ENCODE data around the gene USP3. TPM values are rescaled to one million over a fixed set of nuclear protein-coding genes. Genes with fewer than 3 reads are reported as not detected.

Gene USP3
- total RNA-seq, 1 donor from 2014 or later, result 39.5 TPM

DNA sequence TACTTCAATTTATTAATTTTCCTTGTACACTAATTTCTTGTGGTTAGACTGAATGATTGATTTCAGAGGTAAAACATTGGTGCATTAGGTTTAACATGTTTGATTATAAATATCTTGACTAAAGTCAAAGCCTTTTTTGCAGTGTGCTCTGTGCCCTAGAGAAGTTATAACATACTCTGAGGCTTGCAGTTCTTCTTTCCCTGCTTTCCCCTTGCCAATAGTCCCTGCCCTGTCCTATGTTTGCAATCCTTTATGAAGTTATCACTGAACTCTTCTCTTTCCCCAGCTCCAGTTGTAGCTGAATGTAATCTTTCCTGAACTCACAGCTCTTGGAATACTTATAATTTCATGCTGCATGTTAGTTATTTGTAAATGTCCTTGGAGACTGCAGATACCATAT lies 35.6 kb downstream of the USP3 start:
- Histone ChIP-seq H3K36me3 (peaks cover 0 to 12% of the 10 kb centered on the region in 2 donors), H3K27me3 (no peaks in the 10 kb centered on the region), H3K27ac (no peak overlapping the region), H3K9me3 (no peaks in the 10 kb centered on the region), H3K4me1 (no peaks in the 10 kb centered on the region), H3K4me3 (no peak overlapping the region)
- DNase-seq (ENCODE audit: extremely low spot score in 2 of 2), result no peak
- TF ChIP-seq, protein P1, sequence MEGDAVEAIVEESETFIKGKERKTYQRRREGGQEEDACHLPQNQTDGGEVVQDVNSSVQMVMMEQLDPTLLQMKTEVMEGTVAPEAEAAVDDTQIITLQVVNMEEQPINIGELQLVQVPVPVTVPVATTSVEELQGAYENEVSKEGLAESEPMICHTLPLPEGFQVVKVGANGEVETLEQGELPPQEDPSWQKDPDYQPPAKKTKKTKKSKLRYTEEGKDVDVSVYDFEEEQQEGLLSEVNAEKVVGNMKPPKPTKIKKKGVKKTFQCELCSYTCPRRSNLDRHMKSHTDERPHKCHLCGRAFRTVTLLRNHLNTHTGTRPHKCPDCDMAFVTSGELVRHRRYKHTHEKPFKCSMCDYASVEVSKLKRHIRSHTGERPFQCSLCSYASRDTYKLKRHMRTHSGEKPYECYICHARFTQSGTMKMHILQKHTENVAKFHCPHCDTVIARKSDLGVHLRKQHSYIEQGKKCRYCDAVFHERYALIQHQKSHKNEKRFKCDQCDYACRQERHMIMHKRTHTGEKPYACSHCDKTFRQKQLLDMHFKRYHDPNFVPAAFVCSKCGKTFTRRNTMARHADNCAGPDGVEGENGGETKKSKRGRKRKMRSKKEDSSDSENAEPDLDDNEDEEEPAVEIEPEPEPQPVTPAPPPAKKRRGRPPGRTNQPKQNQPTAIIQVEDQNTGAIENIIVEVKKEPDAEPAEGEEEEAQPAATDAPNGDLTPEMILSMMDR (IDR thresholded peaks at IDR 0.05), result no peak
- no peak for TF ChIP-seq POLR2A (IDR thresholded peaks at IDR 0.05)
- TF ChIP-seq POLR2AphosphoS5 (IDR thresholded peaks at IDR 0.05; ENCODE audit: insufficient read depth in 1 of 2, low read depth in 1 of 2), result no peak
- intact Hi-C loops (cut with DNase I), result no loop called here

DNA sequence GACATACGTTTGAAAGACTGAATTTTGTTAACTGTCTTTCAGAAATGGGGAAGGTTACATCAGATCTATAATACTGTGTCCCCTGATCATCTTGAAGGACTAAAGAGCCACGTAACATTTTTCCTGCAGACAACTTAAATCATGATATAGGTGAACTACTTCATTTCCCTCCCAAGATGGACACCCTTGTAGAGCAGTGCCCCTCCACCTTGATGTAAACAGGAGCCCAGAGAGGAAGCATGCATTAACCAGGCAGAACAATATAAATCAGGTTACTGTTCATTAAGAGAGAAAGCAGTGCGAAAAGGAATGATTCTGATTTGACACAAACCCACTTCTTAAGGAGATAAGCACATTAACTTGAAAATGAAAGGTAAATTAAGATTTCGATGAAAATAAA lies 36.1 kb downstream of the USP3 start:
- Histone ChIP-seq H3K9me3 (no peaks in the 10 kb centered on the region), H3K27me3 (no peaks in the 10 kb centered on the region), H3K27ac (no peak overlapping the region), H3K4me1 (no peaks in the 10 kb centered on the region), H3K4me3 (no peak overlapping the region), H3K36me3 (peaks cover 0 to 12% of the 10 kb centered on the region in 2 donors)
- no peak for DNase-seq (ENCODE audit: extremely low spot score in 2 of 2)
- TF ChIP-seq, protein P1 (IDR thresholded peaks at IDR 0.05), result no peak
- TF ChIP-seq POLR2A (IDR thresholded peaks at IDR 0.05) (no peak), POLR2AphosphoS5 (IDR thresholded peaks at IDR 0.05; ENCODE audit: insufficient read depth in 1 of 2, low read depth in 1 of 2) (no peak)
- intact Hi-C loops (cut with DNase I), result no loop called here

DNA sequence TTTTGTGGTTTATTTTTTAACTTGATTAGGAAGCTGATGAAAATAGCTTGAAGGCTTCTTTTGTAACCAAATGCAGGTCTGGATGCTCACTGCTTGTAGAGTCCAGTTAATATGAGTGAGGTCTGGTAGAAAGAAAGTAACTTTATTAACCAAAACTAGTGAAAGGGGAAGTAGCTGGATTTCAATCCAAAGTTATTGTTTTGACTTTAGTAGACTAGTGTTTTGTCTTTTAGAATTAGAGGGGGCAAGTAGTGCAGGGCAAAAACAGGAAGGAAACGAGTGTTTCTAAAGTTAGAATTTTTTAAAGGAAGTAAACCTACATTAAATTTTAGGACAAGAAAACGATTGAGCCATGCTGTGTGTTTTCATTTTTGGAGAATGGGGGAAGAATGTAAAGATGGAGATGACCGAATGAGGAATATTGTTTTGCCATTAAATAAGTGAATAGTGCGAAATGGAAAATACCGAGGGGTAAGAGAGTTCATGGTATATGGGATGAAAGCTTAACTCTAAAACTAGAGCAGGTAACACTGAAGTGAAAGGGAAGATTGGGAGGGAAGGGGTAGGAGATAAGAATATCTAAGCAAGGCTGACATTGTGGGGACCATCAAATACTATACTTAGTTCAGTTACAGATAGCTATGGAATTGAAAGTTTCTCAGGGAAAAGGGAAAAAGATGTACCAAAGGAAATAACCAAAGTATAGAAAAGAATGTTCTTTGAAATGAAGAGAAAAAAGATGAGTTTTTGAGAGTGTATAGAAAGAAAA lies 40.0 kb downstream of the USP3 start:
- Histone ChIP-seq H3K4me3 (no peak overlapping the region), H3K4me1 (no peaks in the 10 kb centered on the region), H3K36me3 (peaks cover 0 to 7% of the 10 kb centered on the region in 2 donors), H3K27ac (no peak overlapping the region), H3K9me3 (no peaks in the 10 kb centered on the region), H3K27me3 (no peaks in the 10 kb centered on the region)
- DNase-seq (ENCODE audit: extremely low spot score in 2 of 2), result no peak
- intact Hi-C loops (cut with DNase I), result no loop called here
- TF ChIP-seq POLR2AphosphoS5 (IDR thresholded peaks at IDR 0.05; ENCODE audit: insufficient read depth in 1 of 2, low read depth in 1 of 2) (no peak), POLR2A (IDR thresholded peaks at IDR 0.05) (no peak)
- TF ChIP-seq, protein P1 (IDR thresholded peaks at IDR 0.05), result no peak

DNA sequence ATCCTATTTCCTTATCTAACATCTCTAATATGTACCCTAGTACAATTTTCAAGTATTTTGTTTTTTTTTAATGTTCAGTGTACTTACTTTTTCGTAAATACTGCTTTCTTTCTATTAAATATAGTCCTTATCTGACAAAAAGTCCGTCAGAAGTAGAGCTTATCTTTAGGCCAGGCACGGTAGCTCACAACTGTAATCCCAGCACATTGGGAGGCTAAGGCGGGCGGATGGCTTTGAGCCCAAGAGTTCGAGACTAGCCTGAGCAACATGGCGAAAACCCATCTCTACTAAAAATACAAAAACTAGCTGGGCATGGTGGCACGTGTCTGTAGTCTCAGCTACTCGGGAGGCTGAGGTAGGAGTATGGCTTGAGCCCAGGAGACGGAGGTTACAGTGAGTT lies 41.1 kb downstream of the USP3 start:
- intact Hi-C loops (cut with DNase I), result no loop called here
- Histone ChIP-seq H3K27me3 (no peaks in the 10 kb centered on the region), H3K9me3 (no peaks in the 10 kb centered on the region), H3K4me1 (no peaks in the 10 kb centered on the region), H3K4me3 (no peak overlapping the region), H3K27ac (no peak overlapping the region), H3K36me3 (peaks cover 0 to 7% of the 10 kb centered on the region in 2 donors)
- TF ChIP-seq, protein P1 (IDR thresholded peaks at IDR 0.05), result no peak
- TF ChIP-seq POLR2A (IDR thresholded peaks at IDR 0.05), result no peak
- no peak for TF ChIP-seq POLR2AphosphoS5 (IDR thresholded peaks at IDR 0.05; ENCODE audit: insufficient read depth in 1 of 2, low read depth in 1 of 2)
- no peak for DNase-seq (ENCODE audit: extremely low spot score in 2 of 2)

DNA sequence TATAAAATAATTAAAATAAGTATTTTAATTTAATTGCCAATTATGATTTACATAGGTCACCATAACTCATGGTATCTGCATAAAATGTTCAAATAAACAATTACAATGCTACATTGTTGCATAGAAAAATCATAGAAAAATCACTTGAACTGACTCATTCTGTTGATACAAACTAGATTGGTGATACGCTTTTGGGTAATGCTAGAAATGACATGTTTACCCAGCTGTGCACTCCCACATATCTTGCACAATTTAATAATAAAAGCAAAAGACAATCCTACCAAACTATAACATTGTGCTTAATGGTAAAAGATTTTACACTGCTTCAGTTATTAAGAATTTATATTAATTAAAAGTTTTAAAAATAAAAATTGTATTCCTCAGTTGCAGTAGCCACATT lies 47.0 kb downstream of the USP3 start:
- intact Hi-C loops (cut with DNase I), result no loop called here
- H3K9me3 ChIP-seq, result no peaks in the 10 kb centered on the region
- TF ChIP-seq, protein P1 (IDR thresholded peaks at IDR 0.05), result no peak
- TF ChIP-seq POLR2A (IDR thresholded peaks at IDR 0.05), result no peak
- TF ChIP-seq POLR2AphosphoS5 (IDR thresholded peaks at IDR 0.05; ENCODE audit: insufficient read depth in 1 of 2, low read depth in 1 of 2), result no peak
- H3K27me3 ChIP-seq, result no peaks in the 10 kb centered on the region
- H3K36me3 ChIP-seq, result peaks cover 0 to 6% of the 10 kb centered on the region in 2 donors
- no peak overlapping the region for H3K4me3 ChIP-seq
- H3K27ac ChIP-seq, result no peak overlapping the region
- DNase-seq (ENCODE audit: extremely low spot score in 2 of 2), result no peak
- peaks cover 35% of the 10 kb centered on the region for H3K4me1 ChIP-seq
